Psoas muscle (tissue), 8 donors: ENCODE results near the gene GJA1. TPM values are rescaled to one million over a fixed set of nuclear protein-coding genes. Genes with fewer than 3 reads are reported as not detected.

ENCODE experiments used
- ATAC-seq, 4 donors: fragments of 200-7000 bp; cut with Tn5 transposase; one replicate each; pipeline ENCODE4 v1.9.1; 2020; ENCODE audit warnings: moderate library complexity in 3 of 4, mild to moderate bottlenecking in 2 of 4
- DNase-seq, 2 donors: peaks; one replicate each; pipeline ENCODE4 v3.0.0-alpha.2; 2020
- H3K27ac ChIP-seq: fragments of 200-600 bp; one replicate; pipeline ENCODE4 v1.8.0; 2022
- H3K27me3 ChIP-seq, 3 donors: fragments of 200-600 bp in 1 of 3; one replicate each; pipeline versions ENCODE4 v1.6.1 to v1.8.0; 2013 to 2022; ENCODE audit warnings: low read length in 2 of 3, mild to moderate bottlenecking in 2 of 3, moderate library complexity in 1 of 3; ENCODE audit not compliant: insufficient read depth in 3 of 3
- H3K36me3 ChIP-seq, 2 donors: fragments of 200-600 bp in 1 of 2; one replicate each; pipeline versions ENCODE4 v1.6.1 to v1.8.0; 2013 to 2022; ENCODE audit warnings: low read depth in 1 of 2, mild to moderate bottlenecking in 1 of 2, moderate library complexity in 1 of 2; ENCODE audit not compliant: insufficient read depth in 1 of 2
- H3K4me1 ChIP-seq: fragments of 200-600 bp; one replicate; pipeline ENCODE4 v1.8.0; 2022
- H3K4me3 ChIP-seq: fragments of 200-600 bp; one replicate; pipeline ENCODE4 v1.8.0; 2022; ENCODE audit warnings: mild to moderate bottlenecking
- H3K9me3 ChIP-seq: fragments of 200-600 bp; one replicate; pipeline ENCODE4 v1.8.0; 2022
- WGBS, 3 donors: extraction: QIAGEN DNeasy Blood & Tissue Kit; methylation state at CpG; one replicate each; pipeline versions ENCODE4 v1.1.6 to v1.1.7; 2013; 5-methylcytosine and 5-hydroxymethylcytosine counted together
- intact Hi-C, 2 donors: fragments of 100-400 bp; cut with DNase I; formaldehyde crosslinking; loops; one replicate each; pipeline versions ENCODE4 v1.11.0 to v1.14.2; 2022
- polyA plus RNA-seq, 3 donors: library from polyadenylated mRNA; stranded (reverse); fragments of 200-250 nt; gene quantifications; one replicate each; pipeline ENCODE4 v1.2.3, GENCODE V29; 2013
- total RNA-seq, 4 donors: library from RNA; stranded (reverse); fragmentation: NEBNext Ultra II Directional in 2 of 4; extraction: Animal tissue kit (Norgen Biotek cat#: 25700) in 2 of 4; gene quantifications; one replicate each; pipeline versions ENCODE4 v1.2.1 to v1.2.4, GENCODE V29; 2021 to 2023
- TF ChIP-seq, protein P1 (sequence below): fragments of 200-600 bp; IDR thresholded peaks from one replicate; pipeline ENCODE4 v1.8.0; 2022; ENCODE audit warnings: antibody characterized with exemption
- donor health status: healthy with polysubstance abuse.
- donor health status: DM: no; HTN: no; CAD: no; lungs with moderate emphysema.
- donor health status: Bipolar disorder and iron deficiency.
- donor health status: healthy.
- donor health status: DM: yes; HTN: yes; CAD: no.
- donor health status: DM: no; HTN: no; CAD: no.
- donor health status: DM: no; HTN: no; CAD: no.
- donor health status: DM: yes; HTN: yes; CAD: no.

GJA1 gene
- total and polyA plus RNA-seq, 7 donors = 5.8 to 20.2 (median 9.8) TPM

DNA sequence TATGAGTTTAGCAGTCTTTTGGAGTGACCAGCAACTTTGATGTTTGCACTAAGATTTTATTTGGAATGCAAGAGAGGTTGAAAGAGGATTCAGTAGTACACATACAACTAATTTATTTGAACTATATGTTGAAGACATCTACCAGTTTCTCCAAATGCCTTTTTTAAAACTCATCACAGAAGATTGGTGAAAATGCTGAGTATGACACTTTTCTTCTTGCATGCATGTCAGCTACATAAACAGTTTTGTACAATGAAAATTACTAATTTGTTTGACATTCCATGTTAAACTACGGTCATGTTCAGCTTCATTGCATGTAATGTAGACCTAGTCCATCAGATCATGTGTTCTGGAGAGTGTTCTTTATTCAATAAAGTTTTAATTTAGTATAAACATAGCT is 13.9 kb downstream of the GJA1 start:
- TF ChIP-seq, protein P1, sequence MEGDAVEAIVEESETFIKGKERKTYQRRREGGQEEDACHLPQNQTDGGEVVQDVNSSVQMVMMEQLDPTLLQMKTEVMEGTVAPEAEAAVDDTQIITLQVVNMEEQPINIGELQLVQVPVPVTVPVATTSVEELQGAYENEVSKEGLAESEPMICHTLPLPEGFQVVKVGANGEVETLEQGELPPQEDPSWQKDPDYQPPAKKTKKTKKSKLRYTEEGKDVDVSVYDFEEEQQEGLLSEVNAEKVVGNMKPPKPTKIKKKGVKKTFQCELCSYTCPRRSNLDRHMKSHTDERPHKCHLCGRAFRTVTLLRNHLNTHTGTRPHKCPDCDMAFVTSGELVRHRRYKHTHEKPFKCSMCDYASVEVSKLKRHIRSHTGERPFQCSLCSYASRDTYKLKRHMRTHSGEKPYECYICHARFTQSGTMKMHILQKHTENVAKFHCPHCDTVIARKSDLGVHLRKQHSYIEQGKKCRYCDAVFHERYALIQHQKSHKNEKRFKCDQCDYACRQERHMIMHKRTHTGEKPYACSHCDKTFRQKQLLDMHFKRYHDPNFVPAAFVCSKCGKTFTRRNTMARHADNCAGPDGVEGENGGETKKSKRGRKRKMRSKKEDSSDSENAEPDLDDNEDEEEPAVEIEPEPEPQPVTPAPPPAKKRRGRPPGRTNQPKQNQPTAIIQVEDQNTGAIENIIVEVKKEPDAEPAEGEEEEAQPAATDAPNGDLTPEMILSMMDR = no peak
- Histone ChIP-seq H3K36me3 (peaks cover 0 to 15% of the 10 kb centered on the region in 2 donors), H3K27ac (no peak overlapping the region), H3K27me3 (no peaks in the 10 kb centered on the region), H3K4me3 (no peak overlapping the region), H3K9me3 (no peaks in the 10 kb centered on the region), H3K4me1 (no peaks in the 10 kb centered on the region)
- WGBS, 3 donors = 85 to 97% (median 91%) methylated on average over 1 of the region's 1 CpG
- ATAC-seq (no peak), DNase-seq (no peak)
- intact Hi-C loops = no loop called here

DNA sequence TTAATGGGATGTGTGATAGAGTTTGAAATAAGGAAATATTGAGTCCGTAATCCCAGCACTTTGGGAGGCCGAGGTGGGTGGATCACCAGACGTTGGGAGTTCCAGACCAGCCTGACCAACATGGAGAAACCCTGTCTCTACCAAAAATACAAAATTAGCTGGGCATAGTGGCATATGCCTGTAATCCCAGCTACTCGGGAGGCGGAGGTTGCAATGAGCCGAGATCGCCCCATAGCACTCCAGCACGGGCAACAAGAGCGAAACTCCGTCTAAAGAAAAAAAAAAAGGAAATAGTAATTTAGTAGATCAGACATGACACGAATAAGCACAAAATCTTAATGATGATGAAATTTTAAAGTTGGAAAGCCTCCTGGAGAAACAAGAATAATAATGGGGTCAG is 14.8 kb downstream of the GJA1 start:
- H3K27me3 ChIP-seq = no peaks in the 10 kb centered on the region
- H3K4me1 ChIP-seq = no peaks in the 10 kb centered on the region
- ATAC-seq (no peak), DNase-seq (no peak)
- H3K27ac ChIP-seq = no peak overlapping the region
- TF ChIP-seq, protein P1 = no peak
- H3K9me3 ChIP-seq = no peaks in the 10 kb centered on the region
- H3K4me3 ChIP-seq = no peak overlapping the region
- WGBS, 3 donors = 90 to 96% (median 95%) methylated on average over 11 of the region's 11 CpGs
- H3K36me3 ChIP-seq = peaks cover 0 to 15% of the 10 kb centered on the region in 2 donors
- intact Hi-C loops = no loop called here

DNA sequence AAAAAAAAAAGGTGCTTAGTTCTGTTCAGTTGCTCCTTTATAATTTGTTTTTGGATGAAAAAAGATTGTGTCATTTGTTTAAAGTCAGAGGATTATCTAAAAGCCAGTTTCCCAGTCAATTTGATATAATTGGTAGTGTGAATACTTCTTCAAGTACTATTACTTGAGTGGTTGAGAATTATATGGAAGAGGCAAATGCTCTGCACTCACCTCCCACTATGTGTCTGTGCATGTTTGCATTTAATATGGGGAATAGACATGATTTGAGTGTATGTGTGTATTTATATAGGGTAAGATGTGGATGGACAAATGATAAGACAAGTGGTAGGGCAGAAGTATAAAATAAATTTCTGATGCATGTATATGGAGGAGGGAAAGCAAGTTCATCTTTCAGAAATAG is 15.8 kb downstream of the GJA1 start:
- TF ChIP-seq, protein P1 = no peak
- intact Hi-C loops = no loop called here
- H3K4me3 ChIP-seq = no peak overlapping the region
- no peaks in the 10 kb centered on the region for H3K9me3 ChIP-seq
- H3K27me3 ChIP-seq = no peaks in the 10 kb centered on the region
- H3K4me1 ChIP-seq = no peaks in the 10 kb centered on the region
- peaks cover 0 to 15% of the 10 kb centered on the region in 2 donors for H3K36me3 ChIP-seq
- ATAC-seq (no peak), DNase-seq (no peak)
- no peak overlapping the region for H3K27ac ChIP-seq

DNA sequence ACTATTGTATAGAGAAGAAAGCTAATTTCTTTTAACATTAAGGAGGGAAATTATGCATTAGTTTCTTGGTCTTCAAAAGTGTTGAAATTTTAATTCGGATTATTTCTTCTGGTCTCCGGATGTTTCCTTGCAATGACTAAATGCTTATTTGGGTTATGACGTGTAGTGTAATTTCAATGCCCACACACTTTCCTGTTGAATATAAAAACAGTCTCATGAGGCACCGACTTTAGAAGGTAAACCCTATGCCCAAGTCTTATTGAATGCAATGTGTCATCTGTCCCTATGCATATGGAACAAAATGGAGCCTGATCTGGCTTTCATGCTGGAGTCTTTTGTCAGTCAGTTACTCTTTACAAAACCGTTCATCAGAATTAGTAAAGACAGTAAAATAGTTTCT is 17.7 kb downstream of the GJA1 start:
- TF ChIP-seq, protein P1 = no peak
- Histone ChIP-seq H3K36me3 (peaks cover 0 to 3% of the 10 kb centered on the region in 2 donors), H3K27me3 (no peaks in the 10 kb centered on the region), H3K9me3 (no peaks in the 10 kb centered on the region), H3K27ac (no peak overlapping the region), H3K4me1 (no peaks in the 10 kb centered on the region), H3K4me3 (no peak overlapping the region)
- intact Hi-C loops = no loop called here
- ATAC-seq (no peak), DNase-seq (no peak)
- 84 to 89% (median 86%) methylated on average over 5 of the region's 5 CpGs for WGBS, 3 donors

DNA sequence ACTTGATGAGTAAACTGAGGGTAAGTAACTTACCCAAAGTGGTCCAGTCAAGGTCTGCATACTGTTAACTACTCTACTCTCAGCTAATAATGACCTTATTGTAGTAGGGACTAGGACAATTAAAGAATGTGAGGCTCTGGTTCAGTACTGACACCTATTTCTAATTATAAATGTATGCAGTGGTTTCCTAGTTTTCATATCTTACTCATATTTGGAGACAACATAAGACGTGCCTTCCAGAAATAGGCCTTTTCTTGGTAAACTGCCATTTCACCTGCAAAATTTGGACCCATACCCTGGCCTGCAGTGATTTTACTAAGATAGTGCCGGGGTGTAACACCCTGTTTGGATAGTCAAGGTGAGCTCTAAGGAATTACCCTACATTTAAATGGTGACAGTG is 24.7 kb downstream of the GJA1 start:
- Histone ChIP-seq H3K27me3 (no peaks in the 10 kb centered on the region), H3K4me1 (no peaks in the 10 kb centered on the region), H3K4me3 (no peak overlapping the region), H3K9me3 (no peaks in the 10 kb centered on the region), H3K27ac (no peak overlapping the region), H3K36me3 (no peaks in the 10 kb centered on the region)
- intact Hi-C loops = no loop called here
- ATAC-seq (no peak), DNase-seq (no peak)
- 75% methylated on average over 2 of the region's 2 CpGs for WGBS, 3 donors
- TF ChIP-seq, protein P1 = no peak
